ENCODE results near the gene RPL35. TPM values are rescaled to one million over a fixed set of nuclear protein-coding genes. Genes with fewer than 3 reads are reported as not detected.

Gene RPL35
- total RNA-seq, 1 donor from 2014 or later: 794 TPM

GRCh38 chr9:124894741-124895170, 33.0 kb upstream of the RPL35 start:
- ATAC-seq: peak; percentile 47
- peaks cover 64% of the 10 kb centered on the region for H3K36me3 ChIP-seq
- intact Hi-C loops (cut with DNase I): no loop called here

DNA sequence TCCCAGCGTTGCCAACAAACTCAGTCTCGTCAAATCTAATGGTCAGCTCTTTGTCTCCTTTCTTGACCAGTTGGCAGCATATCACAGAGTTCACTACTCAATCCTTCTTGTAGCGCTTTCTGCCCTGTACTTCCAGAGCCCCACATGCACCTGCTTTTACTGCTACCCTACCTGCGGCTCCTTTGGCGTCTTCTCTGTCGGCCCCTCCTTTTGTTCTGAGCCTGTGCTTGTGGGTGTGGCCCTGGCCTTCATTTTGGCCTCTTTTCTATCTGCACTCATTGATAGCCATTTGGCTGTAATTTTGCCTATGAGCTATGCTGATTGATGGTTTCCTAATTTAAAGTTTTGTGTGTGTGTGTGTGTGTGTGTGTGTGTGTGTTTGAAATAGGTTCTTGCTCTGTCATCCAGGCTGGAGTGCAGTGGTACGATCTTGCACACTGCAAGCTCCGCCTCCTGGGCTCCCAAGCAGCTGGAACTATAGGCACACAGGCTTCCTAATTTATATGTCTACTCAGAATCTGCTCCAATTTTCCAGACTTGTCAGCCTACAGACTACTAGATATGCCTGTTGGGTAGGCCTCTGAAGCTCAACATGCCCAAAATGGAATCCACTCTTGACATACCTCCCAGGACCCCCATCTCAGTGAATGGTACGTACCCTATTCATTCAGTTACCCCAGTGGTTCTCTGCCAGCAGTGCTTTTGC, 32.4 kb upstream of the RPL35 start:
- intact Hi-C loops (cut with DNase I): no loop called here
- Histone ChIP-seq H3K27me3 (no peaks in the 10 kb centered on the region), H3K4me3 (no peak overlapping the region), H3K36me3 (peaks cover 64% of the 10 kb centered on the region), H3K9me3 (no peaks in the 10 kb centered on the region), H3K27ac (no peak overlapping the region), H3K4me1 (no peaks in the 10 kb centered on the region)
- DNase-seq: no peak
- ATAC-seq: no peak
- TF ChIP-seq, protein P1, sequence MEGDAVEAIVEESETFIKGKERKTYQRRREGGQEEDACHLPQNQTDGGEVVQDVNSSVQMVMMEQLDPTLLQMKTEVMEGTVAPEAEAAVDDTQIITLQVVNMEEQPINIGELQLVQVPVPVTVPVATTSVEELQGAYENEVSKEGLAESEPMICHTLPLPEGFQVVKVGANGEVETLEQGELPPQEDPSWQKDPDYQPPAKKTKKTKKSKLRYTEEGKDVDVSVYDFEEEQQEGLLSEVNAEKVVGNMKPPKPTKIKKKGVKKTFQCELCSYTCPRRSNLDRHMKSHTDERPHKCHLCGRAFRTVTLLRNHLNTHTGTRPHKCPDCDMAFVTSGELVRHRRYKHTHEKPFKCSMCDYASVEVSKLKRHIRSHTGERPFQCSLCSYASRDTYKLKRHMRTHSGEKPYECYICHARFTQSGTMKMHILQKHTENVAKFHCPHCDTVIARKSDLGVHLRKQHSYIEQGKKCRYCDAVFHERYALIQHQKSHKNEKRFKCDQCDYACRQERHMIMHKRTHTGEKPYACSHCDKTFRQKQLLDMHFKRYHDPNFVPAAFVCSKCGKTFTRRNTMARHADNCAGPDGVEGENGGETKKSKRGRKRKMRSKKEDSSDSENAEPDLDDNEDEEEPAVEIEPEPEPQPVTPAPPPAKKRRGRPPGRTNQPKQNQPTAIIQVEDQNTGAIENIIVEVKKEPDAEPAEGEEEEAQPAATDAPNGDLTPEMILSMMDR (IDR thresholded peaks at IDR 0.05): no peak

More at GRCh38 chr9:124894741-124895170, 33.0 kb upstream of the RPL35 start:
- no peaks in the 10 kb centered on the region for H3K4me1 ChIP-seq
- TF ChIP-seq, protein P1 (IDR thresholded peaks at IDR 0.05): peak; percentile 25
- no peaks in the 10 kb centered on the region for H3K9me3 ChIP-seq
- no peak overlapping the region for H3K4me3 ChIP-seq
- no peak for DNase-seq
- H3K27me3 ChIP-seq: no peaks in the 10 kb centered on the region
- H3K27ac ChIP-seq: no peak overlapping the region

DNA sequence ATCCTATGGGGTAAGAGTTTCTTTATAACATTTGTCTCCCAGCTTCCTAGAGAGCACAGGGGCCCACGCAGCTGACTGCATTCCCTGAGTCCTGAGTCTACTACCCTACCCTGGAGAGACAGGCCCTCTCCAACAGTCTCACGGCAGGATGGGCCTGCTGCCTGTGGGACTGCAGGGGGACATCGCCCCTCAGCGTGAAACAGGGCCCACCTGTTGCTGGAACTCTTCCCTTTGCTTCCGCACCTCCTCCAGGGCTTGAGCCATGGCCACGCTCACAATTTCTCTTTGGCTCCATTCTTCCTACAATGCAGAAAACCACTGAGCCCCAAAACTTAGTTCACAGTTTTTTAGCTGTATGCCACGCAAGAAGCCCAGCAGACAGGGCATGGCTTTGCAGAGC, 28.4 kb upstream of the RPL35 start:
- TF ChIP-seq, protein P1 (IDR thresholded peaks at IDR 0.05): no peak
- intact Hi-C loops (cut with DNase I): no loop called here
- Histone ChIP-seq H3K4me3 (no peak overlapping the region), H3K9me3 (no peaks in the 10 kb centered on the region), H3K4me1 (no peaks in the 10 kb centered on the region), H3K27me3 (no peaks in the 10 kb centered on the region), H3K36me3 (peaks cover 79% of the 10 kb centered on the region), H3K27ac (no peak overlapping the region)
- ATAC-seq: no peak
- DNase-seq: no peak

GRCh38 chr9:124889006-124889405, 27.2 kb upstream of the RPL35 start:
- Histone ChIP-seq H3K4me1 (no peaks in the 10 kb centered on the region), H3K4me3 (no peak overlapping the region), H3K27ac (no peak overlapping the region), H3K9me3 (no peaks in the 10 kb centered on the region), H3K36me3 (peaks cover 90% of the 10 kb centered on the region), H3K27me3 (no peaks in the 10 kb centered on the region)
- DNase-seq (no peak), ATAC-seq (no peak)
- TF ChIP-seq, protein P1 (IDR thresholded peaks at IDR 0.05): no peak
- intact Hi-C loops (cut with DNase I): no loop called here

- H3K27me3 ChIP-seq: no peaks in the 10 kb centered on the region
- no peaks in the 10 kb centered on the region for H3K9me3 ChIP-seq
- no peaks in the 10 kb centered on the region for H3K4me1 ChIP-seq
- H3K27ac ChIP-seq: no peak overlapping the region
- peaks cover 86% of the 10 kb centered on the region for H3K36me3 ChIP-seq
- DNase-seq: no peak
- TF ChIP-seq, protein P1 (IDR thresholded peaks at IDR 0.05): no peak
- intact Hi-C loops (cut with DNase I): no loop called here
- no peak overlapping the region for H3K4me3 ChIP-seq
- no peak for ATAC-seq
Measured at GRCh38 chr9:124887832-124888231, 26.1 kb upstream of the RPL35 start.
